Mesenchymal stem cell (in vitro differentiated cells and primary cell): ENCODE data around the gene PCSK2.

Source experiments
- DNase-seq: peaks from one replicate; pipeline ENCODE4 v3.0.0-alpha.2; 2013
- H2AFZ ChIP-seq: one replicate; pipeline ENCODE4 v1.6.1; 2013; ENCODE audit warnings: low read depth, mild to moderate bottlenecking, control low read depth, inconsistent platforms, low read length, moderate library complexity
- H2AK5ac ChIP-seq: 2 replicates; pipeline ENCODE4 v1.6.1; 2013; ENCODE audit warnings: low read length, moderate library complexity, mild to moderate bottlenecking, inconsistent platforms; ENCODE audit not compliant: severe bottlenecking
- H2BK120ac ChIP-seq: one replicate; pipeline ENCODE4 v1.6.1; 2013; ENCODE audit warnings: low read depth, mild to moderate bottlenecking, inconsistent platforms, low read length, moderate library complexity
- H2BK12ac ChIP-seq, 2 experiments: one replicate each; pipeline ENCODE4 v1.6.1; 2013; ENCODE audit warnings: inconsistent platforms in 2 of 2, low read length in 2 of 2, mild to moderate bottlenecking in 2 of 2, moderate library complexity in 2 of 2, control low read depth in 1 of 2
- H2BK15ac ChIP-seq: one replicate; pipeline ENCODE4 v1.6.1; 2013; ENCODE audit warnings: mild to moderate bottlenecking, low read depth, inconsistent platforms; ENCODE audit not compliant: poor library complexity, severe bottlenecking
- H2BK5ac ChIP-seq: 2 replicates; pipeline ENCODE4 v1.6.1; 2013; ENCODE audit warnings: low read depth, mild to moderate bottlenecking, low read length, control low read depth, inconsistent platforms; ENCODE audit not compliant: poor library complexity, severe bottlenecking
- H3K14ac ChIP-seq, 2 experiments: one replicate each; pipeline ENCODE4 v1.6.1; 2013; ENCODE audit warnings: inconsistent platforms in 2 of 2, low read length in 2 of 2, control low read depth in 1 of 2, mild to moderate bottlenecking in 1 of 2, moderate library complexity in 1 of 2
- H3K18ac ChIP-seq, 2 experiments: one replicate each; pipeline ENCODE4 v1.6.1; 2013; ENCODE audit warnings: inconsistent platforms in 2 of 2, low read length in 2 of 2, control low read depth in 1 of 2, low read depth in 1 of 2, mild to moderate bottlenecking in 1 of 2
- H3K23ac ChIP-seq, 2 experiments: one replicate each; pipeline ENCODE4 v1.6.1; 2013; ENCODE audit warnings: inconsistent platforms in 2 of 2, low read length in 2 of 2, mild to moderate bottlenecking in 2 of 2, moderate library complexity in 2 of 2, control low read depth in 1 of 2
- H3K27ac ChIP-seq: 2 replicates; pipeline ENCODE4 v1.5.1; 2013; ENCODE audit warnings: mild to moderate bottlenecking, moderate library complexity, low read length, control low read depth, inconsistent platforms; ENCODE audit not compliant: poor library complexity, severe bottlenecking
- H3K27me3 ChIP-seq, 2 experiments: 2 replicates each; pipeline versions ENCODE4 v1.6.1 to v1.7.0; 2013; ENCODE audit warnings: low read length in 2 of 2, mild to moderate bottlenecking in 2 of 2, moderate library complexity in 2 of 2, control low read depth in 1 of 2, inconsistent platforms in 1 of 2; ENCODE audit not compliant: control insufficient read depth in 1 of 2, insufficient read depth in 1 of 2
- H3K36me3 ChIP-seq, 2 experiments: 2 replicates each; pipeline versions ENCODE4 v1.6.1 to v1.7.0; 2013; ENCODE audit warnings: low read length in 2 of 2, control low read depth in 1 of 2, inconsistent platforms in 1 of 2, low read depth in 1 of 2, mild to moderate bottlenecking in 1 of 2; ENCODE audit not compliant: insufficient read depth in 2 of 2, control insufficient read depth in 1 of 2
- H3K4ac ChIP-seq, 2 experiments: one replicate each; pipeline ENCODE4 v1.6.1; 2013; ENCODE audit warnings: inconsistent platforms in 2 of 2, low read length in 2 of 2, mild to moderate bottlenecking in 2 of 2, moderate library complexity in 2 of 2, control low read depth in 1 of 2, low read depth in 1 of 2
- H3K4me1 ChIP-seq: 2 replicates; pipeline ENCODE4 v1.6.1; 2013; ENCODE audit warnings: low read depth, low read length, control low read depth; ENCODE audit not compliant: control insufficient read depth, insufficient read depth
- H3K4me2 ChIP-seq: 2 replicates; pipeline ENCODE4 v1.6.1; 2013; ENCODE audit warnings: low read length, mild to moderate bottlenecking, inconsistent platforms; ENCODE audit not compliant: poor library complexity, severe bottlenecking
- H3K4me3 ChIP-seq, 2 experiments: 2 replicates each; pipeline versions ENCODE4 v1.5.1 to v1.7.0; 2013; ENCODE audit warnings: low read length in 2 of 2, mild to moderate bottlenecking in 2 of 2, control low read depth in 1 of 2, low read depth in 1 of 2; ENCODE audit not compliant: insufficient read depth in 1 of 2
- H3K79me1 ChIP-seq: replicated peaks from 2 replicates; pipeline ENCODE4 v1.6.1; 2013; ENCODE audit warnings: mild to moderate bottlenecking, control low read depth, low read length, inconsistent platforms; ENCODE audit not compliant: poor library complexity, severe bottlenecking
- H3K9ac ChIP-seq: 2 replicates; pipeline ENCODE4 v1.7.0; 2013; ENCODE audit warnings: mild to moderate bottlenecking, low read length, moderate library complexity
- H3K9me3 ChIP-seq: 2 replicates; pipeline ENCODE4 v1.7.0; 2013; ENCODE audit warnings: mild to moderate bottlenecking, low read length; ENCODE audit not compliant: control insufficient read depth
- H4K8ac ChIP-seq: one replicate; pipeline ENCODE4 v1.6.1; 2013; ENCODE audit warnings: inconsistent platforms, mild to moderate bottlenecking, low read length, moderate library complexity
- H4K91ac ChIP-seq: one replicate; pipeline ENCODE4 v1.6.1; 2013; ENCODE audit warnings: mild to moderate bottlenecking, low read length, inconsistent platforms
- WGBS: methylation state at CpG from one replicate; pipeline ENCODE4 v1.1.7; 2013; ENCODE audit warnings: mixed read lengths; 5-methylcytosine and 5-hydroxymethylcytosine counted together

PCSK2 gene

GRCh38 chr20:17345321-17345720 is 118.5 kb downstream of the PCSK2 start:
- no peak overlapping the region for H3K27ac ChIP-seq
- H3K4me3 ChIP-seq, result no peak overlapping the region
- H4K8ac ChIP-seq, result no peak overlapping the region
- DNase-seq, result peak; percentile 4
- H2BK12ac ChIP-seq, result no peak overlapping the region
- no peak overlapping the region for H2BK120ac ChIP-seq
- no peaks in the 10 kb centered on the region for H3K4me1 ChIP-seq
- H2BK5ac ChIP-seq, result no peak overlapping the region
- no peak overlapping the region for H4K91ac ChIP-seq
- H3K14ac ChIP-seq, result no peak overlapping the region
- peaks cover 8 to 11% of the 10 kb centered on the region in 2 experiments for H3K27me3 ChIP-seq
- no peaks in the 10 kb centered on the region for H3K36me3 ChIP-seq
- no peak overlapping the region for H3K9ac ChIP-seq
- 43% methylated on average over 2 of the region's 2 CpGs for WGBS
- no peak overlapping the region for H3K4me2 ChIP-seq
- no peak overlapping the region for H2AK5ac ChIP-seq
- no peak overlapping the region for H3K4ac ChIP-seq
- H3K79me1 ChIP-seq, result no peaks in the 10 kb centered on the region
- no peak overlapping the region for H3K23ac ChIP-seq
- H2AFZ ChIP-seq, result no peak overlapping the region
- no peak overlapping the region for H2BK15ac ChIP-seq
- no peaks in the 10 kb centered on the region for H3K9me3 ChIP-seq
- H3K18ac ChIP-seq, result no peak overlapping the region

- Histone ChIP-seq H3K79me1 (no peaks in the 10 kb centered on the region), H3K9ac (no peak overlapping the region), H2BK15ac (no peak overlapping the region), H4K8ac (no peak overlapping the region), H3K18ac (no peak overlapping the region), H2AFZ (no peak overlapping the region), H3K14ac (no peak overlapping the region), H3K27ac (no peak overlapping the region), H3K36me3 (no peaks in the 10 kb centered on the region), H3K27me3 (peaks cover 5 to 6% of the 10 kb centered on the region in 2 experiments), H2AK5ac (no peak overlapping the region), H2BK5ac (no peak overlapping the region), H3K4me3 (no peak overlapping the region), H2BK120ac (no peak overlapping the region), H3K9me3 (no peaks in the 10 kb centered on the region), H3K4ac (no peak overlapping the region), H3K23ac (no peak overlapping the region), H3K4me1 (no peaks in the 10 kb centered on the region), H4K91ac (no peak overlapping the region), H3K4me2 (no peak overlapping the region), H2BK12ac (no peak overlapping the region)
- WGBS, result 69% methylated on average over 3 of the region's 3 CpGs
- no peak for DNase-seq
Measured at GRCh38 chr20:17350321-17350720, 123.5 kb downstream of the PCSK2 start.

GRCh38 chr20:17357238-17357637 is 130.4 kb downstream of the PCSK2 start:
- H2BK12ac ChIP-seq, result no peak overlapping the region
- H3K79me1 ChIP-seq, result no peaks in the 10 kb centered on the region
- no peak overlapping the region for H4K91ac ChIP-seq
- H2BK15ac ChIP-seq, result no peak overlapping the region
- H2BK120ac ChIP-seq, result no peak overlapping the region
- no peaks in the 10 kb centered on the region for H3K4me1 ChIP-seq
- no peaks in the 10 kb centered on the region for H3K9me3 ChIP-seq
- H2BK5ac ChIP-seq, result no peak overlapping the region
- no peak overlapping the region for H3K4ac ChIP-seq
- no peak overlapping the region for H3K18ac ChIP-seq
- WGBS, result 77% methylated on average over 2 of the region's 2 CpGs
- no peak overlapping the region for H3K4me2 ChIP-seq
- H3K27me3 ChIP-seq, result peaks cover 0 to 3% of the 10 kb centered on the region in 2 experiments
- no peak overlapping the region for H2AK5ac ChIP-seq
- H3K27ac ChIP-seq, result no peak overlapping the region
- H4K8ac ChIP-seq, result no peak overlapping the region
- no peak for DNase-seq
- H3K23ac ChIP-seq, result no peak overlapping the region
- H3K36me3 ChIP-seq, result no peaks in the 10 kb centered on the region
- no peak overlapping the region for H3K4me3 ChIP-seq
- no peak overlapping the region for H3K14ac ChIP-seq
- no peak overlapping the region for H2AFZ ChIP-seq
- no peak overlapping the region for H3K9ac ChIP-seq

- H2AK5ac ChIP-seq, result no peak overlapping the region
- no peak overlapping the region for H3K4ac ChIP-seq
- no peak overlapping the region for H3K18ac ChIP-seq
- H3K79me1 ChIP-seq, result no peaks in the 10 kb centered on the region
- no peak overlapping the region for H2BK15ac ChIP-seq
- H2BK120ac ChIP-seq, result no peak overlapping the region
- no peak overlapping the region for H3K9ac ChIP-seq
- H3K27me3 ChIP-seq, result peaks cover 0 to 3% of the 10 kb centered on the region in 2 experiments
- no peak for DNase-seq
- WGBS, result 55% methylated on average over 1 of the region's 1 CpG
- no peak overlapping the region for H4K91ac ChIP-seq
- no peak overlapping the region for H3K4me2 ChIP-seq
- no peak overlapping the region for H2BK5ac ChIP-seq
- H3K4me3 ChIP-seq, result no peak overlapping the region
- H3K4me1 ChIP-seq, result no peaks in the 10 kb centered on the region
- no peak overlapping the region for H2BK12ac ChIP-seq
- no peak overlapping the region for H3K27ac ChIP-seq
- no peak overlapping the region for H3K14ac ChIP-seq
- H2AFZ ChIP-seq, result no peak overlapping the region
- H3K9me3 ChIP-seq, result no peaks in the 10 kb centered on the region
- no peak overlapping the region for H3K23ac ChIP-seq
- no peaks in the 10 kb centered on the region for H3K36me3 ChIP-seq
- no peak overlapping the region for H4K8ac ChIP-seq
Measured at GRCh38 chr20:17358854-17359253, 132.0 kb downstream of the PCSK2 start.
